HEK293T (cell line): ENCODE data around the gene AP3B1.

ENCODE experiments used
- FOXK2 ChIP-seq: fragments of 450-650 bp; IDR thresholded peaks from 2 replicates; pipeline ENCODE4 v1.6.1; 2016; ENCODE audit warnings: mild to moderate bottlenecking
- FOXM1 ChIP-seq: fragments of 450-650 bp; IDR thresholded peaks from 2 replicates; pipeline ENCODE4 v1.6.1; 2017; ENCODE audit warnings: mild to moderate bottlenecking, borderline replicate concordance
- HDGF ChIP-seq: fragments of 450-650 bp; IDR thresholded peaks from 2 replicates; pipeline ENCODE4 v1.6.1; 2017; ENCODE audit warnings: antibody characterized with exemption, borderline replicate concordance
- L3MBTL2 ChIP-seq: fragments of 450-650 bp; conservative IDR thresholded peaks from 2 replicates; pipeline ENCODE4 v1.6.1; 2016; ENCODE audit warnings: mild to moderate bottlenecking
- LEF1 ChIP-seq: fragments of 450-650 bp; IDR thresholded peaks from 2 replicates; pipeline ENCODE4 v1.6.1; 2017; ENCODE audit warnings: mild to moderate bottlenecking, borderline replicate concordance
- SP1 ChIP-seq: fragments of 450-650 bp; IDR thresholded peaks from 2 replicates; pipeline ENCODE4 v1.6.1; 2017
- TARDBP ChIP-seq: fragments of 450-650 bp; IDR thresholded peaks from 2 replicates; pipeline ENCODE4 v1.6.1; 2016
- ZNF384 ChIP-seq: fragments of 450-650 bp; IDR thresholded peaks from 2 replicates; pipeline ENCODE4 v1.6.1; 2016

DNA sequence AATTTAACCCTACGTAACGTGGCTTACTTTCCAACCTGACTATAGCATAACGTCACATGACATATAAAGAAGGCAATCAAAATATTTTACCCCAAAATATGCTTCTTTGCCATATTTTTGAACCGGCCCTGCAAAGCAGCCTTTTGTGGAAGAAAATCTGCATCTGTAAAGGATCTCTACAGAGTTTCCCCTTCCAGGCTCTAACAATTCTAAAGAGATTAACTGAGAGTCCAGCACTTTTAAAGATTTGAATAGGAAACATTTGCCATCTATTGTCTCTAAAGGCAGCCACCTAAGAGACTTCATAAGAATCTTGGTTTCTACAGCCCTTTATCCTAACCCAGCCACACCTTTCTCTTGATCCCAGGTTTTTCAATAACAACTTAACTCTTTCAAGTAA lies 22.7 kb downstream of the AP3B1 start:
- no peak for TF ChIP-seq SP1
- TF ChIP-seq TARDBP, result no peak
- no peak for TF ChIP-seq FOXM1
- no peak for TF ChIP-seq LEF1
- TF ChIP-seq L3MBTL2, result no peak
- TF ChIP-seq ZNF384, result no peak
- TF ChIP-seq HDGF, result no peak
- TF ChIP-seq FOXK2, result no peak
